Measurements from ENCODE around the gene PITPNC1. TPM values are rescaled to one million over a fixed set of nuclear protein-coding genes. Genes with fewer than 3 reads are reported as not detected.
"Not testable (repeated sequence)": the region's sequence is repeated elsewhere in the genome, so short reads cannot be mapped to it uniquely, and the experiment has no call there.

The PITPNC1 gene
- polyA plus RNA-seq, 3 donors: 25.7 to 27.6 (median 27.3) TPM

DNA sequence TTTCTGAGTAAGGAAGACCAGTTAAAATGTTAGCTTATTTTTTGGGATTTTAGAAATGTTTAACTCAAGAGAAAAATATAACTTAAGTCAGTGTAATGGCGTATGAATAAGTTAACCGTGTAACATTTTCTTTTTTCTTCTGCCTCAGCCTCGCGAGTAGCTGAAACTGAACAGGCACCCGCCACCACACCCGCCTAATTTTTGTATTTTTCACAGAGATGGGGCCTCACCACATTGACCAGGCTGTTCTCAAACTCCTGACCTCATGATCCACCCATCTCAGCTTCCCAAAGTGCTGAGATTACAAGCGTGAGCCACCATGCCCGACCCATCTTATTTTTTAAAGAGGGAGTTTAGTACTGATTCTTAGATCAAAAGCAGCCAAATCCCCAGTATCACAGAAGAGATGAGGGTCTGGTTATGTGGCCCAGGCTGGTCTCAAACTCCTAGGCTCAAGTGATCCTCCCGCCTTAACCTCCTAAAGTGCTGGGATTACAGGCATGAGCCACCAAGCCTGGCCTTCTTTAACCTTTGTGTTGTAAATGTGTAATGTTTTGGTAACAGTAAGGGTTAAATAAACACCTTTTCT, 16.8 kb downstream of the PITPNC1 start:
- DNase-seq (ENCODE audit: low read depth in 3 of 3, low spot score in 2 of 3): no peak

GRCh38 chr17:67399676-67400075, 22.6 kb downstream of the PITPNC1 start:
- no peak for DNase-seq (ENCODE audit: low read depth in 3 of 3, low spot score in 2 of 3)

GRCh38 chr17:67400193-67400592, 23.1 kb downstream of the PITPNC1 start:
- no peak for DNase-seq (ENCODE audit: low read depth in 3 of 3, low spot score in 2 of 3)

- DNase-seq (ENCODE audit: low read depth in 3 of 3, low spot score in 2 of 3): no peak
Measured at GRCh38 chr17:67401106-67401505, 24.0 kb downstream of the PITPNC1 start.

GRCh38 chr17:67401598-67402504, 24.8 kb downstream of the PITPNC1 start:
- DNase-seq (ENCODE audit: low read depth in 3 of 3, low spot score in 2 of 3): no peak

DNA sequence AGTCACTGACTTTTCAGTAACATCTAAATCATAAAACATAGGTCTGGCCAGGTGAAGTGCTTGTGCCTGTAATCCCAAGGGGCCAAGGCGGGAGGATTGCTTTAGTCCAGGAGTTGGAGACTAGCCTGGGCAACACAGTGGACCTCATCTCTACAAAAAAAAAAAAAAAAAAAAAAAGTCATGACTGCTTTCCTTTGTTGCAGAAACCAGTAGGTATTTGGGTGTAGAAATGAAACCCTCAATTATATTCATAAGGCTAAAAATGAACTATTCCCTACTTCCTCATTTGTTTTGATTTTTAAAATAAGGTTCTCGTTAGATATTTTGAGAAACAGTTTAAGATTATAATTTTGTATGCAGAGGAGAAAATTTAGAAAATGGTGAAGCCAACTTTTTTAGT, 26.0 kb downstream of the PITPNC1 start:
- no peak for DNase-seq (ENCODE audit: low read depth in 3 of 3, low spot score in 2 of 3)

DNA sequence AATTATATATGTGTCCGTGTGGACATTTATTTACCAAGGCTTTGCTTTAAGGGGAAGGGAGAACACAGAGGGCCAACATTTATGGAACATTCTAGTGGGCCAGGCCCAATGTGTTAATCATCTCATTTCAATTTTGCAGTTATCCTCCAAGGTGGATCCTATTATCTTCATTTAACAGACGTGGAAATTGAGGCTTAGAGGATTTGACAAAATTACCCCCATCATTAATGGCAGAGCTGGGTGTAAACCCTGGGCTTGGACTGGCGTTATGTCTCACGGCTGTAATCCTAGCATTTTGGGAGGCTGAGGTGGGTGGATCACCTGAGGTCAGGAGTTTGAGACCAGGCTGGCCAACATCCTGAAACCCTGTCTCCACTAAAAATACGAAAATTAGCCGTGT, 26.4 kb downstream of the PITPNC1 start:
- no peak for DNase-seq (ENCODE audit: low read depth in 3 of 3, low spot score in 2 of 3)

- not testable (repeated sequence) for DNase-seq (ENCODE audit: low read depth in 3 of 3, low spot score in 2 of 3)
Measured at GRCh38 chr17:67408455-67408830, 31.4 kb downstream of the PITPNC1 start.

- DNase-seq (ENCODE audit: low read depth in 3 of 3, low spot score in 2 of 3): no peak
Measured at GRCh38 chr17:67411397-67411796, 34.3 kb downstream of the PITPNC1 start.

GRCh38 chr17:67412032-67412431, 35.0 kb downstream of the PITPNC1 start:
- no peak for DNase-seq (ENCODE audit: low read depth in 3 of 3, low spot score in 2 of 3)

GRCh38 chr17:67412941-67413340, 35.9 kb downstream of the PITPNC1 start:
- no peak for DNase-seq (ENCODE audit: low read depth in 3 of 3, low spot score in 2 of 3)

DNA sequence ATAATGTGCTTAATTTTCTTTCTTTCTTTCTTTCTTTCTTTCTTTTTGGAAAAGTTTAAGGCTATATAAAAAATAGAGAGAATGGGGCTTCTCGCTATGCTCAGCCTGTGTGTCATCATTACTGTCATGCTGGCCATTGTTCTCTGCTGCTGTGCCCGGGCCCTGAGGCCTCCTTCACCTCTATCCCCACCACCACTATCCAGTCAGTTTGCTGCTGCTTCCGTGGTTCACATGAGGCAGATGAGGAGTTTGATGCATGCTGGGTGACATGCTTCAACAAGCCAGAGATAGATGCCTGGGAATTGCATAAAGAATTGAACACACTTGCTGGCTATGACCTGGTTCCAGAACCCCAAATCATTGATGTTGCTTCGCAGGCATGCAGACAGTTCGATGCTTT, 36.3 kb downstream of the PITPNC1 start:
- DNase-seq (ENCODE audit: low read depth in 3 of 3, low spot score in 2 of 3): no peak

DNA sequence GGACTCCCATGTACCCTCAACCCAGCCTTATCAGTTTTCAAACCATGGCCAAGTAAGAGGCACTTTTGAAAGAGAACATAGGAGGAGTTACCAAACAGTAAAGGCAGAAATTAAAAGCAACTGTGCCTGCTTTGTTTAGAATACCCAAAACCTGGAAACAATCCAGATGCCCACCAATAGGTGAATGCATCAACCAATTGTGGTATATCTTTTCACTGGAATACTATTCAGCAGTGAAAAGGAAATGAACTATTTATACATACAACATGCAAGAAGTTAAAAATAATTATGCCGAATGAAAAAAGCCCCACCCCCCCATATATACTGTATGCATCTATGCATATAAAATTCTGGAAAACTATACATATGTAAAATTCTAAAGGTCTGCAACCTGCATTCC, 37.0 kb downstream of the PITPNC1 start:
- DNase-seq (ENCODE audit: low read depth in 3 of 3, low spot score in 2 of 3): no peak

- DNase-seq (ENCODE audit: low read depth in 3 of 3, low spot score in 2 of 3): no peak
Measured at GRCh38 chr17:67414559-67414958, 37.5 kb downstream of the PITPNC1 start.

- no peak for DNase-seq (ENCODE audit: low read depth in 3 of 3, low spot score in 2 of 3)
Measured at GRCh38 chr17:67415291-67415690, 38.2 kb downstream of the PITPNC1 start.

DNA sequence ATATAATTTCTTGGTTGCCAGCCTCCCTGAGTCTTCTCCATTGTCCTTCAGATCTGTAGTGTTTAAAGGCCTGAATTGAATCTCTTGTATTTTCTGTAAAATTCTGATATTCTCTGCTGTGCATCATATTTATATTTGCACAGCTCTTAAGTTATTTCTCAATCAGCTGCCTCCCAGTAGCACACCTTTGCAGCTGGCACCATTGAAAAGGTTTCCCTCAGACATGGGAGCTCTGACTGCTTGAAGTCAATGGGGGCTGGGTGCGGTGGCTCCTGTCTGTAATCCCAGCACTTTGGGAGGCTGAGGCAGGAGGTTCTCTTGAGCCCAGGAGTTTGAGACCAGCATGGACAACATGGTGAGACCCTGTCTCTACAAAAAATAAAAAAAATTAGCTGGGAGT, 40.4 kb downstream of the PITPNC1 start:
- DNase-seq (ENCODE audit: low read depth in 3 of 3, low spot score in 2 of 3): no peak

DNA sequence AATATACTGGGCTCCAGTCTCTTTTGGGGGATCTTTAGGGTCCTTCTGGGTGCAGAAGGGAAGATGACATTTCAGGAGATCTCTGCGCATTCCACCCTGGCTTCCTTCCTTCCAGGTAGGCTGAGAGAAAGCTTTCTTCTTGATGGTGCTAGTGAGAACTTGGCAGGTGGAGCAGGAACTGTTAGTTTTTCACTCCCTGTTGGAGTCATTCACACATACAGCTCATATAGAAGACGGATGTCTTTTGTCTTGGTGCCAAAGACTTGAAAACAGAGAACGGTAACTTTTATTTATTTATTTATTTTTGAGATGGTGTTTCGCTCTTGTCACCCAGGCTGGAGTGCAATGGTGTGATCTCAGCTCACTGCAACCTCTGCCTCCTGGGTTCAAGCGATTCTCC, 43.9 kb downstream of the PITPNC1 start:
- DNase-seq (ENCODE audit: low read depth in 3 of 3, low spot score in 2 of 3): no peak

- no peak for DNase-seq (ENCODE audit: low read depth in 3 of 3, low spot score in 2 of 3)
Measured at GRCh38 chr17:67421869-67422273, 44.8 kb downstream of the PITPNC1 start.

DNA sequence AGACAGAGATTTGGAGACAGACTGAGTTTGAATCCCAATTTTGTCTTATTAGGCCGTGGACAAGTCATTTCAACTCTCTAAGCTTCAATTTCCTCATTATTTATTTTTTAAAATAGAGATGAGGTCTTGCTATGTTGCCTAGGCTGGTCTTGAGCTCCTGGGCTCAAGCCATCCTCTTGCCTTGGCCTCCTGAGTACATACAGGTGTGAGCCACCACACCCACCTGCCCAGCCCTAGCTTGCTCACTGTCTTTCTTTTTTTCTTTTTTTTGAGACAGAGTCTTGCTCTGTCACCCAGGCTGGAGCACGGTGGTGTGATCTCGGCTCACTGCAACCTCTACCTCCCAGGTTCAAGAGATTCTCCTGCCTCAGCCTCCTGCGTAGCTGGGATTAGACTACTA, 45.2 kb downstream of the PITPNC1 start:
- DNase-seq (ENCODE audit: low read depth in 3 of 3, low spot score in 2 of 3): not testable (repeated sequence)

- no peak for DNase-seq (ENCODE audit: low read depth in 3 of 3, low spot score in 2 of 3)
Measured at GRCh38 chr17:67422897-67423296, 45.8 kb downstream of the PITPNC1 start.

- DNase-seq (ENCODE audit: low read depth in 3 of 3, low spot score in 2 of 3): no peak
Measured at GRCh38 chr17:67425571-67426160, 48.6 kb downstream of the PITPNC1 start.

DNA sequence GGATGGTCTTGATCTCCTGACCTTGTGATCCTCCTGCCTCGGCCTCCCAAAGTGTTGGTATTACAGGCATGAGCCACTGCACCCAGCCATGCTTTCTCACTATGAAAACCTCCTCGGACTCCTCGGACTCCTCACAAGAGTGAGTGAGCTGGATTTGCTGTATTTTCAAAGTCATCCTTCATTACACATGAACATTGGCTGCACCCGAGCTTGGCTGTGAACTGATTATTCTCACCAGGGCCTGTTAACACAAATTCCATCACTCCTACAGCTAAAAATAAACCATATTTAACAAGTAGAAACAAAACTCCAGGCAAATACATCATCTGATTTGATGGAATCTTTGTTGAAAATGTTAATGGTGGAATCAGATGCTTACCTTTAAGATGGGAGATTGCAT, 50.3 kb downstream of the PITPNC1 start:
- no peak for DNase-seq (ENCODE audit: low read depth in 3 of 3, low spot score in 2 of 3)
